H1 (cell line): ENCODE results near the gene C22orf42. TPM values are rescaled to one million over a fixed set of nuclear protein-coding genes. Genes with fewer than 3 reads are reported as not detected.

Source experiments
- CTCF ChIA-PET: fragments of 300-600 bp; sonication (Branson Sonifier 250); formaldehyde crosslinking; loops from one replicate; lab custom pipeline; 2021; ENCODE audit not compliant: partially characterized antibody; lab: Charles Lee
- POLR2A ChIA-PET: fragments of 300-600 bp; sonication (Branson Sonifier 250); formaldehyde crosslinking; loops from one replicate; lab custom pipeline; 2021; ENCODE audit warnings: inconsistent platforms; ENCODE audit not compliant: partially characterized antibody; lab: Charles Lee
- DNase-seq, 2 experiments: peaks; one replicate each; pipeline versions ENCODE4 v3.0.0 to v3.0.0-alpha.2; 2010 to 2022; ENCODE audit warnings: low spot score in 2 of 2, low read depth in 1 of 2, mixed read lengths in 1 of 2
- FAIRE-seq: peaks from 2 replicates; lab custom pipeline; 2011; peaks lifted over from hg19 to GRCh38; lab: Jason Lieb, UNC
- H2AFZ ChIP-seq: 2 replicates; pipeline ENCODE4 v1.8.1; 2012; ENCODE audit warnings: low read length, inconsistent platforms
- H2AK5ac ChIP-seq: 2 replicates; pipeline ENCODE4 v1.6.1; 2013; ENCODE audit warnings: low read depth, low read length
- H2BK120ac ChIP-seq: replicated peaks from 2 replicates; pipeline ENCODE3; 2013; ENCODE audit warnings: low read depth, low read length, inconsistent platforms
- H2BK12ac ChIP-seq: 2 replicates; pipeline ENCODE4 v1.6.1; 2013; ENCODE audit warnings: low read depth, low read length
- H2BK15ac ChIP-seq: 2 replicates; pipeline ENCODE4 v1.6.1; 2013; ENCODE audit warnings: low read length
- H2BK20ac ChIP-seq: 2 replicates; pipeline ENCODE4 v1.6.1; 2013; ENCODE audit warnings: low read length
- H2BK5ac ChIP-seq: 2 replicates; pipeline ENCODE4 v1.6.1; 2013; ENCODE audit warnings: low read depth, low read length
- H3K14ac ChIP-seq: 2 replicates; pipeline ENCODE4 v1.6.1; 2013; ENCODE audit warnings: inconsistent platforms; ENCODE audit not compliant: insufficient read length
- H3K18ac ChIP-seq: 2 replicates; pipeline ENCODE4 v1.6.1; 2013; ENCODE audit warnings: low read length; ENCODE audit errors: extremely low read depth
- H3K23ac ChIP-seq: 2 replicates; pipeline ENCODE4 v1.6.1; 2013; ENCODE audit warnings: inconsistent platforms; ENCODE audit not compliant: insufficient read length
- H3K23me2 ChIP-seq: 2 replicates; pipeline ENCODE4 v1.6.1; 2013; ENCODE audit warnings: low read depth, low read length
- H3K27ac ChIP-seq: 2 replicates; pipeline ENCODE4 v1.6.1; 2011; ENCODE audit warnings: low read depth, low read length, inconsistent platforms
- H3K27me3 ChIP-seq, 4 experiments: replicated peaks in 1 of 4; 1 replicate in 1 of 4; 2 replicates in 3 of 4; pipeline versions ENCODE4 v1.6.1 to v1.8.1; 2011 to 2013; ENCODE audit warnings: low read length in 3 of 4, mild to moderate bottlenecking in 3 of 4, inconsistent platforms in 2 of 4, mixed read lengths in 2 of 4, moderate library complexity in 1 of 4; ENCODE audit not compliant: control insufficient read depth in 3 of 4, insufficient read depth in 3 of 4; ENCODE audit errors: extremely low read depth in 1 of 4
- H3K36me3 ChIP-seq, 4 experiments: 2 replicates each; pipeline versions ENCODE4 v1.6.1 to v1.8.1; 2011 to 2013; ENCODE audit warnings: mild to moderate bottlenecking in 4 of 4, low read length in 3 of 4, moderate library complexity in 2 of 4, control low read depth in 1 of 4, inconsistent platforms in 1 of 4; ENCODE audit not compliant: insufficient read depth in 4 of 4, control insufficient read depth in 2 of 4
- H3K4ac ChIP-seq: replicated peaks from 2 replicates; pipeline ENCODE3; 2013; ENCODE audit warnings: low read length, low read depth, mixed read lengths, inconsistent platforms; ENCODE audit not compliant: insufficient read length
- H3K4me1 ChIP-seq, 4 experiments: replicated peaks in 1 of 4; 1 replicate in 1 of 4; 2 replicates in 3 of 4; pipeline versions ENCODE4 v1.6.1 to v1.8.1; 2011 to 2013; ENCODE audit warnings: low read length in 3 of 4, inconsistent platforms in 2 of 4, mixed read lengths in 1 of 4; ENCODE audit not compliant: insufficient read depth in 4 of 4, control insufficient read depth in 3 of 4
- H3K4me2 ChIP-seq, 2 experiments: 2 replicates each; pipeline versions ENCODE4 v1.6.1 to v1.8.1; 2011 to 2013; ENCODE audit warnings: low read depth in 2 of 2, low read length in 2 of 2, control low read depth in 1 of 2, inconsistent platforms in 1 of 2, mild to moderate bottlenecking in 1 of 2; ENCODE audit not compliant: insufficient read depth in 1 of 2
- H3K4me3 ChIP-seq, 4 experiments: fragments of 200-600, 300-600 bp in 1 of 4; sonication (generic), shearing (Covaris generic), sonication (Bioruptor Twin) in 1 of 4; 2 replicates each; pipeline versions ENCODE4 v1.5.1 to v1.8.1; 2011 to 2016; ENCODE audit warnings: low read length in 4 of 4, low read depth in 3 of 4, control low read depth in 2 of 4, inconsistent platforms in 2 of 4, mild to moderate bottlenecking in 2 of 4, mixed read lengths in 1 of 4, moderate library complexity in 1 of 4; ENCODE audit not compliant: insufficient read depth in 2 of 4; ENCODE audit errors: extremely low read depth in 1 of 4
- H3K56ac ChIP-seq: replicated peaks from 2 replicates; pipeline ENCODE3; 2013; ENCODE audit warnings: low read depth, mild to moderate bottlenecking, mixed read lengths, low read length, inconsistent platforms; ENCODE audit not compliant: insufficient read length
- H3K79me1 ChIP-seq: 2 replicates; pipeline ENCODE4 v1.6.1; 2013; ENCODE audit warnings: low read depth, low read length, control low read depth
- H3K79me2 ChIP-seq, 2 experiments: 2 replicates each; pipeline versions ENCODE4 v1.6.1 to v1.8.1; 2012 to 2013; ENCODE audit warnings: low read length in 2 of 2, mild to moderate bottlenecking in 2 of 2, inconsistent platforms in 1 of 2; ENCODE audit not compliant: insufficient read depth in 2 of 2, control insufficient read depth in 1 of 2
- H3K9ac ChIP-seq, 4 experiments: replicated peaks in 1 of 4; 1 replicate in 1 of 4; 2 replicates in 3 of 4; pipeline versions ENCODE4 v1.6.1 to v1.8.1; 2011 to 2013; ENCODE audit warnings: low read depth in 3 of 4, low read length in 3 of 4, control low read depth in 2 of 4, mild to moderate bottlenecking in 2 of 4, moderate library complexity in 2 of 4, inconsistent platforms in 1 of 4; ENCODE audit errors: extremely low read depth in 1 of 4
- H3K9me3 ChIP-seq, 2 experiments: 2 replicates each; pipeline versions ENCODE4 v1.6.1 to v1.8.1; 2012 to 2013; ENCODE audit warnings: mild to moderate bottlenecking in 2 of 2, moderate library complexity in 2 of 2, control low read depth in 1 of 2, inconsistent platforms in 1 of 2, low read depth in 1 of 2, low read length in 1 of 2, mixed read lengths in 1 of 2; ENCODE audit not compliant: insufficient read depth in 2 of 2
- H4K20me1 ChIP-seq, 2 experiments: replicated peaks in 1 of 2; 2 replicates each; pipeline versions ENCODE3 to v1.8.1; 2011 to 2013; ENCODE audit warnings: inconsistent platforms in 2 of 2, low read length in 2 of 2, mild to moderate bottlenecking in 1 of 2; ENCODE audit not compliant: insufficient read depth in 2 of 2, control insufficient read depth in 1 of 2
- H4K5ac ChIP-seq: 2 replicates; pipeline ENCODE4 v1.6.1; 2013; ENCODE audit warnings: low read length, low read depth, mixed read lengths, inconsistent platforms; ENCODE audit not compliant: insufficient read length
- H4K8ac ChIP-seq: 2 replicates; pipeline ENCODE4 v1.8.0; 2013; ENCODE audit warnings: mild to moderate bottlenecking, moderate library complexity, low read length, inconsistent platforms; ENCODE audit not compliant: insufficient read depth; ENCODE audit errors: extremely low read depth
- H4K91ac ChIP-seq: replicated peaks from 2 replicates; pipeline ENCODE3; 2013; ENCODE audit warnings: low read length, mixed read lengths, inconsistent platforms; ENCODE audit not compliant: insufficient read length
- BCL11A ChIP-seq, 2 experiments: IDR thresholded peaks; one replicate each; pipeline ENCODE4 v1.6.1; 2011; ENCODE audit warnings: low read depth in 2 of 2, low read length in 2 of 2, mild to moderate bottlenecking in 2 of 2
- CBX5 ChIP-seq: fragments of 300-800, 300-1000 bp; sonication (generic); IDR thresholded peaks from 2 replicates; pipeline ENCODE4 v1.7.1; 2016; ENCODE audit warnings: antibody characterized with exemption, low read length, low read depth
- CHD2 ChIP-seq: IDR thresholded peaks from 2 replicates; pipeline ENCODE4 v1.6.1; 2012; ENCODE audit warnings: low read length, improper control_type of control experiment
- FOSL1 ChIP-seq: IDR thresholded peaks from 2 replicates; pipeline ENCODE4 v1.6.1; 2011; ENCODE audit warnings: mild to moderate bottlenecking, low read depth, low read length, moderate library complexity; ENCODE audit not compliant: insufficient read depth
- HDAC2 ChIP-seq, 2 experiments: fragments of 300-600 bp in 1 of 2; sonication (generic) in 1 of 2; IDR thresholded peaks; 2 replicates each; pipeline ENCODE4 v1.6.1; 2011 to 2012; ENCODE audit warnings: low read depth in 2 of 2, low read length in 2 of 2, mild to moderate bottlenecking in 2 of 2, moderate library complexity in 2 of 2, borderline replicate concordance in 1 of 2, inconsistent platforms in 1 of 2
- KDM5A ChIP-seq: fragments of 200-600 bp; IDR thresholded peaks from 2 replicates; pipeline ENCODE4 v1.7.1; 2012; ENCODE audit warnings: mild to moderate bottlenecking, low read length, inconsistent platforms, mixed read lengths
- POU5F1 ChIP-seq: IDR thresholded peaks from 2 replicates; pipeline ENCODE4 v1.6.1; 2011; ENCODE audit warnings: low read depth, mild to moderate bottlenecking, low read length, moderate library complexity
- RBBP5 ChIP-seq: IDR thresholded peaks from 2 replicates; pipeline ENCODE4 v1.7.1; 2012; ENCODE audit warnings: low read depth, mild to moderate bottlenecking, inconsistent platforms, low read length, moderate library complexity, borderline replicate concordance
- RXRA ChIP-seq: IDR thresholded peaks from 2 replicates; pipeline ENCODE4 v1.6.1; 2011; ENCODE audit warnings: low read depth, mild to moderate bottlenecking, low read length, moderate library complexity; ENCODE audit not compliant: insufficient read depth
- SP4 ChIP-seq: IDR thresholded peaks from 2 replicates; pipeline ENCODE4 v1.6.1; 2012; ENCODE audit warnings: low read length, inconsistent platforms
- TAF7 ChIP-seq: optimal IDR thresholded peaks from 2 replicates; pipeline ENCODE3; 2011; ENCODE audit warnings: low read depth, mild to moderate bottlenecking, inconsistent platforms, low read length, moderate library complexity, borderline replicate concordance
- WGBS, 2 experiments: shearing (Covaris generic) in 1 of 2; methylation state at CpG; one replicate each; pipeline versions ENCODE4 v1.1.6 to v1.1.7; 2013 to 2015; ENCODE audit warnings: low lambda C conversion rate in 2 of 2, mixed read lengths in 2 of 2, inconsistent platforms in 1 of 2, low coverage in 1 of 2, missing lambda C conversion rate in 1 of 2; ENCODE audit not compliant: insufficient replicate concordance in 2 of 2, insufficient coverage in 1 of 2, insufficient read length in 1 of 2; ENCODE audit errors: extremely low coverage in 1 of 2, missing lambda C conversion rate in 1 of 2; 5-methylcytosine and 5-hydroxymethylcytosine counted together
- polyA plus RNA-seq, 7 experiments: library from polyadenylated mRNA; depleted of rRNA in 3 of 7; stranded (reverse) in 5 of 7; unstranded in 2 of 7; fragments of >200 nt in 5 of 7; fragments of 200-250 nt in 2 of 7; gene quantifications; 1 replicate in 5 of 7; 2 replicates in 1 of 7; 4 replicates in 1 of 7; pipeline versions ENCODE4 v1.2.1 to v1.2.3, GENCODE V29; 2011 to 2013; ENCODE audit warnings: missing spikeins in 2 of 7, mixed read lengths in 2 of 7
- total RNA-seq: library from RNA; stranded (reverse); fragmentation: NEBNext Ultra II Directional; extraction: Animal tissue kit (Norgen Biotek cat#: 25700); gene quantifications from 2 replicates; pipeline ENCODE4 v1.2.1, GENCODE V29; 2021
- TF ChIP-seq, protein P1 (sequence below): IDR thresholded peaks from 2 replicates; pipeline ENCODE4 v1.6.1; 2012; ENCODE audit warnings: inconsistent platforms

C22orf42 gene
- total and polyA plus RNA-seq, 2 of the 8 experiments (the other 6 are each of a cell fraction or from before 2014, with no cell fraction given), result 0.50 TPM; not detected in 1

DNA sequence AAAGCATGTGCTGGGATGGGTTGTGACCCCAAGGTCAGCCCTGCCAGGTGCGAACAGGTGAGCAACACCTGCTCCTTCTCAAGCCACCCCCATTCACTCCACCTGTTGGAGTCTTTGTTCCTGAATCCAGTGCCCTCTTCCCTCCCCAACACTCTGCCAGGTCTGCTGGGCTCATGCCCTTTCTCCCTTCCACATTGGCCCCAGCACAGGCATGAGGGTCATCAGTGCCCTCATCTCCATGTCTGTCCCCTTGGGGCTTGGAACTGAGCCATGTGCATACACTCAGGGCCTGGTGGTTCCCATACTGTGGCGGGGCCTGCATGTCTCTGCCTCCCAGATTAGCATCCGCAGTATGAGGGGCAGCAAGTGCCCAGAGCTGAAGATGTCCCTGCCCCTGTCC, 26.7 kb upstream of the C22orf42 start:
- Histone ChIP-seq H4K5ac (no peak overlapping the region), H3K27me3 (no peaks in the 10 kb centered on the region; a peak in 1 of 7 replicates), H2BK5ac (no peak overlapping the region), H3K56ac (no peak overlapping the region), H3K79me2 (no peaks in the 10 kb centered on the region), H2AFZ (no peak overlapping the region), H2BK12ac (no peak overlapping the region), H3K18ac (no peak overlapping the region), H3K27ac (no peak overlapping the region), H3K4me3 (no peak overlapping the region), H3K4ac (no peak overlapping the region), H4K8ac (no peak overlapping the region), H2BK15ac (no peak overlapping the region), H2AK5ac (no peak overlapping the region), H3K79me1 (no peaks in the 10 kb centered on the region), H3K14ac (no peak overlapping the region), H3K23ac (no peak overlapping the region), H3K4me1 (peaks cover 0 to 3% (median 0%) of the 10 kb centered on the region in 4 experiments; a peak in 1 of 7 replicates), H3K4me2 (no peak overlapping the region), H3K36me3 (no peaks in the 10 kb centered on the region), H4K20me1 (no peaks in the 10 kb centered on the region), H4K91ac (no peak overlapping the region), H3K9ac (no peak overlapping the region), H3K23me2 (no peaks in the 10 kb centered on the region), H3K9me3 (no peaks in the 10 kb centered on the region), H2BK20ac (no peak overlapping the region), H2BK120ac (no peak overlapping the region)
- CTCF ChIA-PET, result interaction anchor here (0.9 kb wide), 1 partner anchor 19 kb away, joined by 4 read pairs; no protein-coding TSS in a partner anchor
- WGBS, 2 experiments, result 97% methylated on average over 3 of the region's 3 CpGs; no CpG with 5 or more reads in 1 of the 2 experiments
- no peak for FAIRE-seq
- POLR2A ChIA-PET, result no interaction called here
- TF ChIP-seq KDM5A (no peak), RBBP5 (no peak), RXRA (no peak), FOSL1 (no peak), HDAC2 (IDR thresholded peaks at IDR 0.05; ENCODE audit: borderline replicate concordance in 1 of 2, low read depth in 2 of 2, low read length in 2 of 2) (no peak), CBX5 (no peak), TAF7 (no peak), POU5F1 (no peak), SP4 (no peak), BCL11A (IDR thresholded peaks at IDR 0.05; ENCODE audit: low read depth in 2 of 2, low read length in 2 of 2) (no peak), CHD2 (no peak)
- TF ChIP-seq, protein P1, sequence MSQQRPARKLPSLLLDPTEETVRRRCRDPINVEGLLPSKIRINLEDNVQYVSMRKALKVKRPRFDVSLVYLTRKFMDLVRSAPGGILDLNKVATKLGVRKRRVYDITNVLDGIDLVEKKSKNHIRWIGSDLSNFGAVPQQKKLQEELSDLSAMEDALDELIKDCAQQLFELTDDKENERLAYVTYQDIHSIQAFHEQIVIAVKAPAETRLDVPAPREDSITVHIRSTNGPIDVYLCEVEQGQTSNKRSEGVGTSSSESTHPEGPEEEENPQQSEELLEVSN, result no peak
- DNase-seq, result no peak
